Mesenchymal stem cell (in vitro differentiated cells and primary cell): ENCODE data around the gene MBD3L5.

Source experiments
- DNase-seq: peaks from one replicate; pipeline ENCODE4 v3.0.0-alpha.2; 2013
- H2AFZ ChIP-seq: one replicate; pipeline ENCODE4 v1.6.1; 2013; ENCODE audit warnings: low read depth, mild to moderate bottlenecking, control low read depth, inconsistent platforms, low read length, moderate library complexity
- H2AK5ac ChIP-seq: 2 replicates; pipeline ENCODE4 v1.6.1; 2013; ENCODE audit warnings: low read length, moderate library complexity, mild to moderate bottlenecking, inconsistent platforms; ENCODE audit not compliant: severe bottlenecking
- H2BK120ac ChIP-seq: one replicate; pipeline ENCODE4 v1.6.1; 2013; ENCODE audit warnings: low read depth, mild to moderate bottlenecking, inconsistent platforms, low read length, moderate library complexity
- H2BK12ac ChIP-seq, 2 experiments: one replicate each; pipeline ENCODE4 v1.6.1; 2013; ENCODE audit warnings: inconsistent platforms in 2 of 2, low read length in 2 of 2, mild to moderate bottlenecking in 2 of 2, moderate library complexity in 2 of 2, control low read depth in 1 of 2
- H2BK15ac ChIP-seq: one replicate; pipeline ENCODE4 v1.6.1; 2013; ENCODE audit warnings: mild to moderate bottlenecking, low read depth, inconsistent platforms; ENCODE audit not compliant: poor library complexity, severe bottlenecking
- H2BK5ac ChIP-seq: 2 replicates; pipeline ENCODE4 v1.6.1; 2013; ENCODE audit warnings: low read depth, mild to moderate bottlenecking, low read length, control low read depth, inconsistent platforms; ENCODE audit not compliant: poor library complexity, severe bottlenecking
- H3K14ac ChIP-seq, 2 experiments: one replicate each; pipeline ENCODE4 v1.6.1; 2013; ENCODE audit warnings: inconsistent platforms in 2 of 2, low read length in 2 of 2, control low read depth in 1 of 2, mild to moderate bottlenecking in 1 of 2, moderate library complexity in 1 of 2
- H3K18ac ChIP-seq, 2 experiments: one replicate each; pipeline ENCODE4 v1.6.1; 2013; ENCODE audit warnings: inconsistent platforms in 2 of 2, low read length in 2 of 2, control low read depth in 1 of 2, low read depth in 1 of 2, mild to moderate bottlenecking in 1 of 2
- H3K23ac ChIP-seq, 2 experiments: one replicate each; pipeline ENCODE4 v1.6.1; 2013; ENCODE audit warnings: inconsistent platforms in 2 of 2, low read length in 2 of 2, mild to moderate bottlenecking in 2 of 2, moderate library complexity in 2 of 2, control low read depth in 1 of 2
- H3K27ac ChIP-seq: 2 replicates; pipeline ENCODE4 v1.5.1; 2013; ENCODE audit warnings: mild to moderate bottlenecking, moderate library complexity, low read length, control low read depth, inconsistent platforms; ENCODE audit not compliant: poor library complexity, severe bottlenecking
- H3K27me3 ChIP-seq, 2 experiments: 2 replicates each; pipeline versions ENCODE4 v1.6.1 to v1.7.0; 2013; ENCODE audit warnings: low read length in 2 of 2, mild to moderate bottlenecking in 2 of 2, moderate library complexity in 2 of 2, control low read depth in 1 of 2, inconsistent platforms in 1 of 2; ENCODE audit not compliant: control insufficient read depth in 1 of 2, insufficient read depth in 1 of 2
- H3K36me3 ChIP-seq, 2 experiments: 2 replicates each; pipeline versions ENCODE4 v1.6.1 to v1.7.0; 2013; ENCODE audit warnings: low read length in 2 of 2, control low read depth in 1 of 2, inconsistent platforms in 1 of 2, low read depth in 1 of 2, mild to moderate bottlenecking in 1 of 2; ENCODE audit not compliant: insufficient read depth in 2 of 2, control insufficient read depth in 1 of 2
- H3K4ac ChIP-seq, 2 experiments: one replicate each; pipeline ENCODE4 v1.6.1; 2013; ENCODE audit warnings: inconsistent platforms in 2 of 2, low read length in 2 of 2, mild to moderate bottlenecking in 2 of 2, moderate library complexity in 2 of 2, control low read depth in 1 of 2, low read depth in 1 of 2
- H3K4me1 ChIP-seq: 2 replicates; pipeline ENCODE4 v1.6.1; 2013; ENCODE audit warnings: low read depth, low read length, control low read depth; ENCODE audit not compliant: control insufficient read depth, insufficient read depth
- H3K4me2 ChIP-seq: 2 replicates; pipeline ENCODE4 v1.6.1; 2013; ENCODE audit warnings: low read length, mild to moderate bottlenecking, inconsistent platforms; ENCODE audit not compliant: poor library complexity, severe bottlenecking
- H3K4me3 ChIP-seq, 2 experiments: 2 replicates each; pipeline versions ENCODE4 v1.5.1 to v1.7.0; 2013; ENCODE audit warnings: low read length in 2 of 2, mild to moderate bottlenecking in 2 of 2, control low read depth in 1 of 2, low read depth in 1 of 2; ENCODE audit not compliant: insufficient read depth in 1 of 2
- H3K79me1 ChIP-seq: replicated peaks from 2 replicates; pipeline ENCODE4 v1.6.1; 2013; ENCODE audit warnings: mild to moderate bottlenecking, control low read depth, low read length, inconsistent platforms; ENCODE audit not compliant: poor library complexity, severe bottlenecking
- H3K9ac ChIP-seq: 2 replicates; pipeline ENCODE4 v1.7.0; 2013; ENCODE audit warnings: mild to moderate bottlenecking, low read length, moderate library complexity
- H3K9me3 ChIP-seq: 2 replicates; pipeline ENCODE4 v1.7.0; 2013; ENCODE audit warnings: mild to moderate bottlenecking, low read length; ENCODE audit not compliant: control insufficient read depth
- H4K8ac ChIP-seq: one replicate; pipeline ENCODE4 v1.6.1; 2013; ENCODE audit warnings: inconsistent platforms, mild to moderate bottlenecking, low read length, moderate library complexity
- H4K91ac ChIP-seq: one replicate; pipeline ENCODE4 v1.6.1; 2013; ENCODE audit warnings: mild to moderate bottlenecking, low read length, inconsistent platforms
- WGBS: methylation state at CpG from one replicate; pipeline ENCODE4 v1.1.7; 2013; ENCODE audit warnings: mixed read lengths; 5-methylcytosine and 5-hydroxymethylcytosine counted together

MBD3L5 gene

GRCh38 chr19:6995054-6995453 lies 35.3 kb upstream of the MBD3L5 start:
- Histone ChIP-seq H3K36me3 (no peaks in the 10 kb centered on the region), H3K9ac (no peak overlapping the region), H3K4me1 (no peaks in the 10 kb centered on the region), H3K18ac (no peak overlapping the region), H4K91ac (no peak overlapping the region), H2BK120ac (no peak overlapping the region), H3K4me3 (no peak overlapping the region), H3K79me1 (no peaks in the 10 kb centered on the region), H2BK5ac (no peak overlapping the region), H4K8ac (no peak overlapping the region), H2BK12ac (no peak overlapping the region), H3K14ac (no peak overlapping the region), H2BK15ac (no peak overlapping the region), H2AFZ (no peak overlapping the region), H3K9me3 (no peaks in the 10 kb centered on the region), H3K27ac (no peak overlapping the region), H3K4ac (no peak overlapping the region), H3K4me2 (no peak overlapping the region), H3K23ac (no peak overlapping the region), H2AK5ac (no peak overlapping the region), H3K27me3 (no peaks in the 10 kb centered on the region)
- DNase-seq: no peak
- WGBS: 22% methylated on average over 1 of the region's 1 CpG

- 50% methylated on average over 4 of the region's 4 CpGs for WGBS
- Histone ChIP-seq H2AK5ac (no peak overlapping the region), H3K18ac (no peak overlapping the region)
These were observed 33.6 kb upstream of the MBD3L5 start for GRCh38 chr19:6996810-6997209.

GRCh38 chr19:6997679-6998445 lies 32.5 kb upstream of the MBD3L5 start:
- 81% methylated on average over 14 of the region's 15 CpGs for WGBS
- H2AFZ ChIP-seq: no peak overlapping the region

More at GRCh38 chr19:6996810-6997209, 33.6 kb upstream of the MBD3L5 start:
- H3K9ac ChIP-seq: no peak overlapping the region
- no peaks in the 10 kb centered on the region for H3K4me1 ChIP-seq
- DNase-seq: no peak
- H3K9me3 ChIP-seq: no peaks in the 10 kb centered on the region
- H3K4me3 ChIP-seq: no peak overlapping the region
- H3K27ac ChIP-seq: no peak overlapping the region
- H4K8ac ChIP-seq: no peak overlapping the region
- no peak overlapping the region for H2BK120ac ChIP-seq
- no peak overlapping the region for H2AFZ ChIP-seq
- H3K4ac ChIP-seq: no peak overlapping the region
- H3K14ac ChIP-seq: no peak overlapping the region
- no peak overlapping the region for H2BK15ac ChIP-seq
- no peak overlapping the region for H2BK12ac ChIP-seq
- H3K79me1 ChIP-seq: no peaks in the 10 kb centered on the region
- no peak overlapping the region for H3K4me2 ChIP-seq
- no peaks in the 10 kb centered on the region for H3K36me3 ChIP-seq
- H4K91ac ChIP-seq: no peak overlapping the region
- no peak overlapping the region for H2BK5ac ChIP-seq
- H3K23ac ChIP-seq: no peak overlapping the region
- H3K27me3 ChIP-seq: no peaks in the 10 kb centered on the region

GRCh38 chr19:6999933-7000332 lies 30.4 kb upstream of the MBD3L5 start:
- Histone ChIP-seq H3K9ac (no peak overlapping the region), H3K18ac (no peak overlapping the region), H4K8ac (no peak overlapping the region), H3K27ac (no peak overlapping the region), H3K4me1 (no peaks in the 10 kb centered on the region), H3K9me3 (no peaks in the 10 kb centered on the region), H3K4me3 (no peak overlapping the region), H3K79me1 (no peaks in the 10 kb centered on the region), H3K36me3 (no peaks in the 10 kb centered on the region), H3K14ac (no peak overlapping the region), H2AK5ac (no peak overlapping the region), H2BK15ac (no peak overlapping the region), H3K23ac (no peak overlapping the region), H3K4ac (no peak overlapping the region), H2BK120ac (no peak overlapping the region), H3K27me3 (no peaks in the 10 kb centered on the region), H4K91ac (no peak overlapping the region), H2AFZ (no peak overlapping the region), H2BK12ac (no peak overlapping the region), H2BK5ac (no peak overlapping the region), H3K4me2 (no peak overlapping the region)
- DNase-seq: no peak
- WGBS: 48% methylated on average over 7 of the region's 7 CpGs

More at GRCh38 chr19:6997679-6998445, 32.5 kb upstream of the MBD3L5 start:
- H3K14ac ChIP-seq: no peak overlapping the region
- no peak overlapping the region for H3K9ac ChIP-seq
- no peak overlapping the region for H2BK5ac ChIP-seq
- no peaks in the 10 kb centered on the region for H3K4me1 ChIP-seq
- no peaks in the 10 kb centered on the region for H3K27me3 ChIP-seq
- no peaks in the 10 kb centered on the region for H3K36me3 ChIP-seq
- H4K91ac ChIP-seq: no peak overlapping the region
- no peaks in the 10 kb centered on the region for H3K79me1 ChIP-seq
- H3K4me3 ChIP-seq: no peak overlapping the region
- H3K18ac ChIP-seq: no peak overlapping the region
- no peak overlapping the region for H3K23ac ChIP-seq
- H2AK5ac ChIP-seq: no peak overlapping the region
- H3K9me3 ChIP-seq: no peaks in the 10 kb centered on the region
- no peak overlapping the region for H2BK120ac ChIP-seq
- H3K4ac ChIP-seq: no peak overlapping the region
- H2BK12ac ChIP-seq: no peak overlapping the region
- H3K27ac ChIP-seq: no peak overlapping the region
- no peak overlapping the region for H3K4me2 ChIP-seq
- no peak overlapping the region for H4K8ac ChIP-seq
- H2BK15ac ChIP-seq: no peak overlapping the region
- no peak for DNase-seq
